WI38 (cell line): ENCODE measurements around the gene WNT2B.

ENCODE experiments used
- H3K4me3 ChIP-seq: 2 replicates; pipeline ENCODE4 v1.5.1; 2011; ENCODE audit warnings: low read depth, mild to moderate bottlenecking, control low read depth, low read length
- TF ChIP-seq, protein P1 (sequence below): IDR thresholded peaks from 2 replicates; pipeline ENCODE4 v1.5.1; 2012; ENCODE audit warnings: low read depth, mild to moderate bottlenecking, control low read depth, low read length

The WNT2B gene

DNA sequence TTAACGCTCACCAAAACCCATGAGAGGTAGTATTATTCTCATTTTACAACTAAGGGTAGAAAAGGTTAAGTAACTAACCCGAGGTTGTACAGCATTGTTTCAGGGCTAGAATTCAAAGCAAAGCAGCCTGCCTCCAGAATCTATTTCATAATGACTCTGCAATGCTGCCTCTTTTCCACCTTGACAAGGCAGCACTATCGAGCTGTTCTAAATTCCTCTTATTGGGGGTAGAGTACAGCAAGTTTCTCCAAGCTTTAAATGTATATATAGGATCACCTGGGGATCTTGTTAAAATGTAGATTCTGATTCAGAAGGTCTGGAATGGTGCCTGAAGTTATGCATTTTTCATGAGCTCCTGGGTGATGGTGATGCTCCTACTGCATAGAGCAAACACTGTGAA lies 30.1 kb downstream of the WNT2B start:
- H3K4me3 ChIP-seq = no peak overlapping the region
- TF ChIP-seq, protein P1, sequence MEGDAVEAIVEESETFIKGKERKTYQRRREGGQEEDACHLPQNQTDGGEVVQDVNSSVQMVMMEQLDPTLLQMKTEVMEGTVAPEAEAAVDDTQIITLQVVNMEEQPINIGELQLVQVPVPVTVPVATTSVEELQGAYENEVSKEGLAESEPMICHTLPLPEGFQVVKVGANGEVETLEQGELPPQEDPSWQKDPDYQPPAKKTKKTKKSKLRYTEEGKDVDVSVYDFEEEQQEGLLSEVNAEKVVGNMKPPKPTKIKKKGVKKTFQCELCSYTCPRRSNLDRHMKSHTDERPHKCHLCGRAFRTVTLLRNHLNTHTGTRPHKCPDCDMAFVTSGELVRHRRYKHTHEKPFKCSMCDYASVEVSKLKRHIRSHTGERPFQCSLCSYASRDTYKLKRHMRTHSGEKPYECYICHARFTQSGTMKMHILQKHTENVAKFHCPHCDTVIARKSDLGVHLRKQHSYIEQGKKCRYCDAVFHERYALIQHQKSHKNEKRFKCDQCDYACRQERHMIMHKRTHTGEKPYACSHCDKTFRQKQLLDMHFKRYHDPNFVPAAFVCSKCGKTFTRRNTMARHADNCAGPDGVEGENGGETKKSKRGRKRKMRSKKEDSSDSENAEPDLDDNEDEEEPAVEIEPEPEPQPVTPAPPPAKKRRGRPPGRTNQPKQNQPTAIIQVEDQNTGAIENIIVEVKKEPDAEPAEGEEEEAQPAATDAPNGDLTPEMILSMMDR = no peak

DNA sequence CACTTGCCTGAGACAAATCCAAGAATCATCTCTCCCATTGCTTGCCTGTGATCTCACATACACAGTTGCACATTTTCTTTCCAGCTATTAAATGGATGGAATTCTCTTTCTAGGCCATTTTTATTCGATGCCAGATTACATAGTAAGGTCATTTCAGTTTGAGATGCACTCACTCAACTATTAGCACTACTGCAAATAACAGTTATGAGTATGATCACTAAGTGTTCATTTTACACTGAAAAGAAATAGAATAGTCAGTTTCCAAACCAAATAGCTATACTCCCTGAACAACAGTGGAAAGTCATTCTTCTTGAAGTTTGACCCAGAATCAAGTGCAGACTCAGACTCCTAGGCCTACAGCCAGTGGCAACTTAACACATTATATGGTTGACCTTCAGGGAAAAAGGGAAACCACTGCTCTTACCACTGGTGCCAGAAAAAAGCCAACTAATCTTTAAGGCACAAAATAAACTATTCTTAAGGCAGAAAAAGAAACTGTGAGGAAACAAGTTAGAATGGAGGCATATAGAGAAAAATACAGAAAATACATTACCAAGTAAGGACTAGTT lies 31.5 kb downstream of the WNT2B start:
- TF ChIP-seq, protein P1 = no peak

DNA sequence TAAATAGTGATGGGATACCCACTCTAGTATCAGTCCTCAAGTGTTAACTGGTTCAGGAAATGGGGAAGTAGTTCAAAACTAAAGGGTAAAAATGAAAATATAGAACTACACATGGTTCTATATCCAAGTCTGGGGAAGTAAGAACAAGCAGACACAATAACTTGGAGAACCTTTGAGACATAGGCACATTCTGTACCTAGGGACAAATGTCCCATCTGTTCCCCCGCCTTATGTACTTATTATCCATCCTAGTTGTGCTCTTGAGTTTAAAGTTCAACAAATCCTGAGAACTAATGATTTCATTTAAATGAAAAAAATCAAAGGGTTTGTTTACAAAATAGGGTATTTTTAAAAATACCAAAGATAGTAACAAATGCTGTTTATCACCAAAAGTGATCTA lies 32.5 kb downstream of the WNT2B start:
- H3K4me3 ChIP-seq = no peak overlapping the region
- TF ChIP-seq, protein P1 = no peak

More for the DNA sequence above, 31.5 kb downstream of the WNT2B start:
- no peak overlapping the region for H3K4me3 ChIP-seq

DNA sequence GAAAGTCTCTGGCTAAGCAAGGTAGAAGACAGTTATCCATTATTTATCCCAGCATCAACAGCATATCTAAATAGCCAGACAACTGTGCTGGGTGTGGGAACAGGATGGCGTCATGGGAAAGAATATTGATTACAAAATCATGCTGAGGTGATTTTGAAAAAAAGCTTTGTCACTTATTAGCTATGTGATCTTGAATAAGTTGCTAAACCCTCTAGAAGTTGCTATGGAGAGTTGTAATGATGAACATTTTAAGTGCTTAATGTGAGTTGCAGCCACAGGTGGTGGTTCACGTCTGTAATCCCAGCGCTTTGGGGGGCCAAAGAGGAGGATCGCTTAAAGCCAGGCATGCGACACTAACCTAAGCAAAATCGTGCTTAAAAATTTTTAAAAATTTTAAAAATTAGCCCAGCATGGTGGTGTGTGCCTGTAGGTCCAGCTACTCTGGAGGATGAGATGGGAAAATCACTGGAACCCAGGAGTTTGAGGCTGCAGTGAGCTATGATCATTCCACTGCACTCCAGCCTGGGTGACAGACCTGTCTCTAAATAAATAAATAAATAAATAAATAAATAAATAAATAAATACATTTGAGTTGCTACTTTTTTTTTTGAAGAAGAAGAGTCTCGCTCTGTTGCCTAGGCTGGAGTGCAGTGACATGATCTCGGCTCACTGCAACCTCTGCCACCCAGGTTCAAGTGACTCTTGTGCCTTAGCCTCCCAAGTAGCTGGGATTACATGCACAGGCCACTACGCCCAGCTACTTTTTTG lies 33.6 kb downstream of the WNT2B start:
- TF ChIP-seq, protein P1 = no peak
- H3K4me3 ChIP-seq = no peak overlapping the region

DNA sequence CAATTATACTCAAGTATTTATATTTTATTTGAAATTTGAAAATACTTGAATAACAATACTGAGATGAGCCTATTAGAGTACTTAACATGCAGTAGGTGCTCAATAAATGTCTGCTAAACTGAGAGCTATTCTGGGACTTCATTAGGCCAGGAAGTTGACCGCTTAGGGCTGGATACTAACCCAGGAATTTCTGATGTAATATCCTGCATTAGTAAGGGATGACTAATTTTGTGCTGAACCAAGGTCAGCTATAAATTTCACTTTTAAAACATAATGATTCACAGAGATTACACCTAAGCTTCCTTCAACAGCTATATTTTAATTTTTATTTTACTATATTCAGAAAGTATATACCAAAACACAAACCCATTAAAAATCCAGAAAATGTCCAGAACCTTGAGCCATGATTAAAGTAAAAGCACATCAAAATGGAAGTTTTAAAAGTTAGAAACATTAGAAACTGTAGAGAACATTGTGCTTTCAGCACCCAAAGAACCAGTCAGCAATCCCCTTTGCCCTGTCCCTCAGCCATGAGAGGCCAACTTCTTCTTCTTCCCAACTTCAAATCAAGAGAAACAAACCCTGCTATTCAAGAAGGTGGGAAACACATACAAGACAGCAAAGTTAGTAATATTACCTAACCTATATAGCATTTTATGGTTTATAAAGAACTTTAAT lies 35.4 kb downstream of the WNT2B start:
- TF ChIP-seq, protein P1 = no peak
- H3K4me3 ChIP-seq = no peak overlapping the region

DNA sequence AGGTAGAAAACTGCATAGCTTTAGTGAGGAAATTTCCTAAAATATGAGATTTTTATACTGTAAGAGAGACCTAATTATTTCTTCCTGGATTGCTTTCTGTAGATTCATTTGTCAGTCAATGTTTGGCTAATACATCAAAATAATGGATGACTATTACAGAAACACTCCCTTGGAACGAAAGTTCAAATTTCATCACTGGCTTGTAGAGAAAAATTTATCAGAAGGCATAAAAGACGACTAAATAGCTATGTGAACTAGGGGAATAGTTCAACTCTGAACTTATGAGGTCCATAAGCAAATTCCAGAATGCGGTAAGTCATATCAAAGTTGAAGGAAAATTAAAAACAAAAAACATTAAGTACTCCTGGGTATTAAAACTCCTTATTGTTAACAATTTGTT lies 36.0 kb downstream of the WNT2B start:
- H3K4me3 ChIP-seq = no peak overlapping the region
- TF ChIP-seq, protein P1 = no peak

DNA sequence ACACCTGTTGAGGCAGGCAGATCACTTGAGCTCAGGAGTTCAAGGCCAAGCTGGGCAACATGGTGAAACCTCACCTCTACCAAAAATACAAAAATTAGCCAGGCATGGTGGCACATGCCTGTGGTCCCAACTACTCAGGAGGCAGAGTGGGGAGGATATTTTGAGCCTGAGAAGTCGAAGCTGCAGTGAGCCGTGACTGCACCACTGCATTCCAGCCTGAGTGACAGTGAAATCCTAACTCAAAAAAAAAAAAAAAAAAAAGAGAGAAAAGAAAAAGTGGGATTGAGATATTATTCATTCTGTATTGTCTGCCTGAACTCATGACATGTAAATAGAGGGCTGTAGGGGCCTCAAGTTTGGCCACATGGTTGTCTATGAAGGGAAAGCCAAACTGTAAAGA lies 37.3 kb downstream of the WNT2B start:
- H3K4me3 ChIP-seq = no peak overlapping the region
- TF ChIP-seq, protein P1 = no peak
